Liver (tissue), 9 donors: Measurements from ENCODE around the gene MAPK11. TPM values are rescaled to one million over a fixed set of nuclear protein-coding genes. Genes with fewer than 3 reads are reported as not detected.

Experiments
- DNase-seq: peaks from one replicate; pipeline ENCODE4 v3.0.0-alpha.2; 2017; ENCODE audit warnings: low spot score
- H3K27ac ChIP-seq, 2 donors: one replicate each; pipeline ENCODE4 v1.7.0; 2013; ENCODE audit warnings: inconsistent platforms in 2 of 2, low read length in 2 of 2, control low read depth in 1 of 2, low read depth in 1 of 2, mild to moderate bottlenecking in 1 of 2
- H3K27me3 ChIP-seq, 4 donors: one replicate each; pipeline versions ENCODE4 v1.6.1 to v1.7.0; 2013; ENCODE audit warnings: low read length in 3 of 4, inconsistent platforms in 1 of 4, mild to moderate bottlenecking in 1 of 4, moderate library complexity in 1 of 4; ENCODE audit not compliant: control insufficient read depth in 4 of 4, insufficient read depth in 4 of 4
- H3K36me3 ChIP-seq, 4 donors: one replicate each; pipeline versions ENCODE4 v1.6.1 to v1.7.0; 2013; ENCODE audit warnings: low read length in 3 of 4, mild to moderate bottlenecking in 3 of 4, low read depth in 1 of 4, moderate library complexity in 1 of 4; ENCODE audit not compliant: control insufficient read depth in 4 of 4, insufficient read depth in 3 of 4
- H3K4me1 ChIP-seq, 4 donors: one replicate each; pipeline versions ENCODE4 v1.6.1 to v1.7.0; 2013; ENCODE audit warnings: low read length in 3 of 4, mild to moderate bottlenecking in 3 of 4, moderate library complexity in 1 of 4; ENCODE audit not compliant: control insufficient read depth in 4 of 4, insufficient read depth in 4 of 4
- H3K4me3 ChIP-seq, 3 donors: one replicate each; pipeline versions ENCODE4 v1.6.1 to v1.7.0; 2013; ENCODE audit warnings: low read length in 3 of 3, control low read depth in 1 of 3, low read depth in 1 of 3, mild to moderate bottlenecking in 1 of 3
- H3K9ac ChIP-seq, 2 donors: one replicate each; pipeline ENCODE4 v1.7.0; 2013; ENCODE audit warnings: low read length in 2 of 2, mild to moderate bottlenecking in 2 of 2, moderate library complexity in 2 of 2, control low read depth in 1 of 2, low read depth in 1 of 2
- H3K9me3 ChIP-seq, 4 donors: one replicate each; pipeline versions ENCODE4 v1.6.1 to v1.7.0; 2013; ENCODE audit warnings: low read length in 3 of 4; ENCODE audit not compliant: control insufficient read depth in 4 of 4
- EGR1 ChIP-seq, 2 donors: IDR thresholded peaks; 2 replicates each; pipeline ENCODE4 v1.6.1; 2016 to 2018; ENCODE audit warnings: antibody characterized with exemption in 2 of 2, low read depth in 2 of 2
- FOXA2 ChIP-seq: IDR thresholded peaks from 2 replicates; pipeline ENCODE4 v1.6.1; 2016; ENCODE audit warnings: antibody characterized with exemption
- HNF4A ChIP-seq, 2 donors: conservative IDR thresholded peaks; 2 replicates each; pipeline ENCODE4 v1.6.1; 2016; ENCODE audit warnings: antibody characterized with exemption in 2 of 2, mild to moderate bottlenecking in 2 of 2
- HNF4G ChIP-seq: IDR thresholded peaks from 2 replicates; pipeline ENCODE4 v1.6.1; 2016; ENCODE audit warnings: antibody characterized with exemption
- JUND ChIP-seq, 2 donors: IDR thresholded peaks; 2 replicates each; pipeline ENCODE4 v1.6.1; 2016; ENCODE audit warnings: antibody characterized with exemption in 2 of 2
- NR2F2 ChIP-seq: IDR thresholded peaks from 2 replicates; pipeline ENCODE4 v1.6.1; 2016; ENCODE audit warnings: antibody characterized with exemption
- RAD21 ChIP-seq, 2 donors: IDR thresholded peaks; 2 replicates each; pipeline ENCODE4 v1.6.1; 2016; ENCODE audit warnings: antibody characterized with exemption in 2 of 2, mild to moderate bottlenecking in 2 of 2
- REST ChIP-seq: IDR thresholded peaks from 2 replicates; pipeline ENCODE4 v1.6.1; 2016; ENCODE audit warnings: antibody characterized with exemption, mild to moderate bottlenecking
- TAF1 ChIP-seq: conservative IDR thresholded peaks from 2 replicates; pipeline ENCODE4 v1.6.1; 2016; ENCODE audit warnings: antibody characterized with exemption, mild to moderate bottlenecking
- WGBS: extraction: QIAGEN DNeasy Blood & Tissue Kit; methylation state at CpG from one replicate; pipeline ENCODE4 v1.1.7; 2013; 5-methylcytosine and 5-hydroxymethylcytosine counted together
- polyA plus RNA-seq, 2 donors: library from polyadenylated mRNA; stranded (reverse) in 1 of 2; unstranded in 1 of 2; fragments of 200-250 nt in 1 of 2; fragments of >200 nt in 1 of 2; fragmentation: Nextera tagmentation in 1 of 2; extraction: Ambion mirVana in 1 of 2; gene quantifications; one replicate each; pipeline versions ENCODE4 v1.2.1 to v1.2.3, GENCODE V29; 2013 to 2015
- total RNA-seq, 2 donors: library from RNA; depleted of rRNA; stranded (reverse); fragments of >200 nt; gene quantifications; one replicate each; pipeline ENCODE4 v1.2.3, GENCODE V29; 2014
- TF ChIP-seq, protein P1 (sequence below): fragments of 150-350 bp; IDR thresholded peaks from 2 replicates; pipeline ENCODE4 v1.5.1; 2017; ENCODE audit warnings: improper control_type of control experiment, low read depth, low read length; ENCODE audit not compliant: missing input control
- TF ChIP-seq, protein P2 (sequence below): IDR thresholded peaks from 2 replicates; pipeline ENCODE4 v1.6.1; 2016; ENCODE audit warnings: antibody characterized with exemption
- donor health status: healthy.
- donor health status: healthy.
- donor health status: healthy.
- donor health status: healthy.
- donor health status: healthy.

Gene MAPK11
- total and polyA plus RNA-seq, 4 donors = 0.65 to 2.0 (median 1.0) TPM

- H3K4me3 ChIP-seq = no peak overlapping the region
- H3K4me1 ChIP-seq = peaks cover 5 to 21% (median 15%) of the 10 kb centered on the region in 4 donors
- DNase-seq = no peak
- no peaks in the 10 kb centered on the region for H3K27me3 ChIP-seq
- H3K36me3 ChIP-seq = peaks cover 34 to 73% (median 47%) of the 10 kb centered on the region in 4 donors
- no peaks in the 10 kb centered on the region for H3K9me3 ChIP-seq
- WGBS = 94% methylated on average over 57 of the region's 57 CpGs
- H3K9ac ChIP-seq = no peak overlapping the region
- no peak for TF ChIP-seq REST
- TF ChIP-seq RAD21 (IDR thresholded peaks at IDR 0.05) = no peak
- TF ChIP-seq, protein P1, sequence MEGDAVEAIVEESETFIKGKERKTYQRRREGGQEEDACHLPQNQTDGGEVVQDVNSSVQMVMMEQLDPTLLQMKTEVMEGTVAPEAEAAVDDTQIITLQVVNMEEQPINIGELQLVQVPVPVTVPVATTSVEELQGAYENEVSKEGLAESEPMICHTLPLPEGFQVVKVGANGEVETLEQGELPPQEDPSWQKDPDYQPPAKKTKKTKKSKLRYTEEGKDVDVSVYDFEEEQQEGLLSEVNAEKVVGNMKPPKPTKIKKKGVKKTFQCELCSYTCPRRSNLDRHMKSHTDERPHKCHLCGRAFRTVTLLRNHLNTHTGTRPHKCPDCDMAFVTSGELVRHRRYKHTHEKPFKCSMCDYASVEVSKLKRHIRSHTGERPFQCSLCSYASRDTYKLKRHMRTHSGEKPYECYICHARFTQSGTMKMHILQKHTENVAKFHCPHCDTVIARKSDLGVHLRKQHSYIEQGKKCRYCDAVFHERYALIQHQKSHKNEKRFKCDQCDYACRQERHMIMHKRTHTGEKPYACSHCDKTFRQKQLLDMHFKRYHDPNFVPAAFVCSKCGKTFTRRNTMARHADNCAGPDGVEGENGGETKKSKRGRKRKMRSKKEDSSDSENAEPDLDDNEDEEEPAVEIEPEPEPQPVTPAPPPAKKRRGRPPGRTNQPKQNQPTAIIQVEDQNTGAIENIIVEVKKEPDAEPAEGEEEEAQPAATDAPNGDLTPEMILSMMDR = no peak
- TF ChIP-seq HNF4G = no peak
- TF ChIP-seq JUND (IDR thresholded peaks at IDR 0.05) = no peak
- no peak for TF ChIP-seq EGR1 (IDR thresholded peaks at IDR 0.05; ENCODE audit: low read depth in 2 of 2)
- TF ChIP-seq TAF1 = no peak
- TF ChIP-seq, protein P2, sequence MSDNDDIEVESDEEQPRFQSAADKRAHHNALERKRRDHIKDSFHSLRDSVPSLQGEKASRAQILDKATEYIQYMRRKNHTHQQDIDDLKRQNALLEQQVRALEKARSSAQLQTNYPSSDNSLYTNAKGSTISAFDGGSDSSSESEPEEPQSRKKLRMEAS = no peak
- no peak for TF ChIP-seq NR2F2
- no peak overlapping the region for H3K27ac ChIP-seq
Observed at GRCh38 chr22:50216684-50217520, 53.3 kb downstream of the MAPK11 start.

- Histone ChIP-seq H3K9ac (no peak overlapping the region), H3K36me3 (peaks cover 32 to 69% (median 47%) of the 10 kb centered on the region in 4 donors), H3K4me1 (peaks cover 5 to 23% (median 17%) of the 10 kb centered on the region in 4 donors), H3K27ac (no peak overlapping the region), H3K4me3 (no peak overlapping the region), H3K9me3 (no peaks in the 10 kb centered on the region), H3K27me3 (no peaks in the 10 kb centered on the region)
- 91% methylated on average over 15 of the region's 15 CpGs for WGBS
- TF ChIP-seq RAD21 (IDR thresholded peaks at IDR 0.05) = no peak
- no peak for TF ChIP-seq FOXA2
- no peak for TF ChIP-seq HNF4A (conservative IDR thresholded peaks at IDR 0.05)
- no peak for TF ChIP-seq TAF1
- TF ChIP-seq REST = no peak
- TF ChIP-seq, protein P1 = no peak
- no peak for DNase-seq
Observed at GRCh38 chr22:50216055-50216683, 54.0 kb downstream of the MAPK11 start.
